HepG2 (cell line): ENCODE measurements around the gene WFDC12. TPM values are rescaled to one million over a fixed set of nuclear protein-coding genes. Genes with fewer than 3 reads are reported as not detected.

ENCODE experiments used
- ATAC-seq: fragments of 200-7000 bp; cut with Tn5 transposase; 3 replicates; pipeline ENCODE4 v1.9.1; 2020; ENCODE audit warnings: mild to moderate bottlenecking, moderate library complexity
- BruUV-seq: library from RNA; stranded (reverse); fragments of 400-500 nt; replicated peaks from 2 replicates; lab custom pipeline; 2021; lab: Mats Ljungman, UMichigan
- CTCF ChIA-PET: fragments of 300-600 bp; formaldehyde crosslinking; extraction: SDS; loops from one replicate; lab custom pipeline; 2021; ENCODE audit warnings: low total read pairs, inconsistent platforms, low intra/inter-chr PET ratio; lab: Yijun Ruan, JAX
- POLR2A ChIA-PET: fragments of 350-600 bp; sonication (Branson Sonifier 250); formaldehyde crosslinking; loops from one replicate; lab custom pipeline; 2020; ENCODE audit warnings: antibody characterized with exemption, inconsistent platforms; lab: Yijun Ruan, JAX
- DNase-seq: peaks from one replicate; pipeline ENCODE4 v3.0.0-alpha.2; 2015; ENCODE audit warnings: low spot score
- FAIRE-seq: peaks from 3 replicates; lab custom pipeline; 2011; peaks lifted over from hg19 to GRCh38; lab: Jason Lieb, UNC
- H2AFZ ChIP-seq: one replicate; pipeline ENCODE4 v1.6.1; 2011; ENCODE audit warnings: low read length, inconsistent platforms
- H3K27ac ChIP-seq: fragments of 300-600 bp; 3 replicates; pipeline ENCODE4 v1.8.0; 2011; ENCODE audit warnings: mixed run types, mild to moderate bottlenecking, mixed read lengths, low read length, inconsistent platforms; ENCODE audit not compliant: insufficient read depth; ENCODE audit errors: extremely low read length
- H3K27me3 ChIP-seq, 2 experiments: fragments of 200-600 bp in 1 of 2; 2 replicates in 1 of 2; 3 replicates in 1 of 2; pipeline versions ENCODE4 v1.6.0 to v1.8.0; 2011; ENCODE audit warnings: low read length in 2 of 2, mild to moderate bottlenecking in 2 of 2, moderate library complexity in 2 of 2, inconsistent platforms in 1 of 2; ENCODE audit not compliant: insufficient read depth in 2 of 2, control insufficient read depth in 1 of 2
- H3K36me3 ChIP-seq, 2 experiments: fragments of 200-600 bp in 1 of 2; replicated peaks in 1 of 2; 2 replicates in 1 of 2; 3 replicates in 1 of 2; pipeline versions ENCODE4 v1.5.1 to v1.8.0; 2011; ENCODE audit warnings: low read length in 2 of 2, inconsistent platforms in 1 of 2; ENCODE audit not compliant: insufficient read depth in 2 of 2, control insufficient read depth in 1 of 2
- H3K4me1 ChIP-seq: 2 replicates; pipeline ENCODE4 v1.5.1; 2012; ENCODE audit warnings: low read length, inconsistent platforms; ENCODE audit not compliant: insufficient read depth
- H3K4me2 ChIP-seq: 2 replicates; pipeline ENCODE4 v1.6.0; 2011; ENCODE audit warnings: low read depth, low read length, inconsistent platforms
- H3K4me3 ChIP-seq, 3 experiments: fragments of 200-600 bp in 1 of 3; sonication (generic), shearing (Covaris generic) in 1 of 3; replicated peaks in 1 of 3; 2 replicates each; pipeline ENCODE4 v1.5.1; 2011 to 2016; ENCODE audit warnings: low read length in 3 of 3, inconsistent platforms in 2 of 3, low read depth in 2 of 3, mild to moderate bottlenecking in 2 of 3, control low read depth in 1 of 3, mixed read lengths in 1 of 3; ENCODE audit not compliant: insufficient read depth in 1 of 3
- H3K79me2 ChIP-seq: one replicate; pipeline ENCODE4 v1.6.1; 2011; ENCODE audit warnings: low read length, inconsistent platforms; ENCODE audit not compliant: insufficient read depth
- H3K9ac ChIP-seq: 2 replicates; pipeline ENCODE4 v1.6.0; 2011; ENCODE audit warnings: mild to moderate bottlenecking, low read depth, low read length, inconsistent platforms; ENCODE audit not compliant: insufficient read depth
- H3K9me3 ChIP-seq: 2 replicates; pipeline ENCODE4 v1.5.1; 2012; ENCODE audit warnings: mild to moderate bottlenecking, low read length
- H4K20me1 ChIP-seq: 2 replicates; pipeline ENCODE4 v1.6.0; 2011; ENCODE audit warnings: inconsistent platforms, mild to moderate bottlenecking, low read length, moderate library complexity; ENCODE audit not compliant: insufficient read depth
- HNF4A ChIP-seq: sonication (generic); formaldehyde crosslinking; IDR thresholded peaks from 2 replicates; pipeline ENCODE4 v1.4.0; 2020; ENCODE audit warnings: missing genetic modification reagents
- HNF4G ChIP-seq, 2 experiments: sonication (generic) in 1 of 2; formaldehyde crosslinking in 1 of 2; IDR thresholded peaks; 2 replicates each; pipeline versions ENCODE4 v1.4.0 to v1.6.1; 2011 to 2020; ENCODE audit warnings: borderline replicate concordance in 2 of 2, low read depth in 2 of 2, mild to moderate bottlenecking in 2 of 2, low read length in 1 of 2, missing genetic modification reagents in 1 of 2, moderate library complexity in 1 of 2
- NCOR1 ChIP-seq: fragments of 200-600 bp; sonication (generic); IDR thresholded peaks from 2 replicates; pipeline ENCODE4 v1.7.0; 2017; ENCODE audit warnings: antibody characterized with exemption, low read length, borderline replicate concordance
- NRL ChIP-seq: sonication (generic); formaldehyde crosslinking; IDR thresholded peaks from 2 replicates; pipeline ENCODE4 v1.5.0; 2020; ENCODE audit warnings: missing genetic modification reagents, mild to moderate bottlenecking, moderate library complexity, borderline replicate concordance
- PATZ1 ChIP-seq: sonication (generic); formaldehyde crosslinking; IDR thresholded peaks from 2 replicates; pipeline ENCODE4 v1.4.0; 2020; ENCODE audit warnings: missing genetic modification reagents
- REST ChIP-seq, 2 experiments: IDR thresholded peaks; 2 replicates each; pipeline ENCODE4 v1.6.1; 2011 to 2012; ENCODE audit warnings: low read length in 2 of 2, borderline replicate concordance in 1 of 2, low read depth in 1 of 2, mild to moderate bottlenecking in 1 of 2, moderate library complexity in 1 of 2
- SNAI1 ChIP-seq: sonication (generic); formaldehyde crosslinking; IDR thresholded peaks from 2 replicates; pipeline ENCODE4 v1.5.0; 2020; ENCODE audit warnings: mild to moderate bottlenecking, missing genetic modification reagents, borderline replicate concordance
- SYNCRIP ChIP-seq: fragments of 200-400 bp; formaldehyde crosslinking; IDR thresholded peaks from 2 replicates; pipeline ENCODE4 v1.6.1; 2018; ENCODE audit warnings: mild to moderate bottlenecking, low read depth, low read length; ENCODE audit not compliant: insufficient read depth
- ZNF18 ChIP-seq: sonication (generic); formaldehyde crosslinking; IDR thresholded peaks from 2 replicates; pipeline ENCODE4 v1.8.0; 2022; ENCODE audit warnings: mild to moderate bottlenecking, missing genetic modification reagents; ENCODE audit not compliant: insufficient replicate concordance
- ZNF652 ChIP-seq: IDR thresholded peaks from 2 replicates; pipeline ENCODE4 v1.6.1; 2016; ENCODE audit warnings: low read depth, borderline replicate concordance
- WGBS: methylation state at CpG from one replicate; pipeline ENCODE4 v1.1.6; 2017; ENCODE audit warnings: low lambda C conversion rate; 5-methylcytosine and 5-hydroxymethylcytosine counted together
- in situ Hi-C: cut with HindIII; loops from 2 replicates; pipeline ENCODE4 v1.10.0; 2017; ENCODE audit warnings: low pct_unique_long_range_greater_than_20kb; ENCODE audit not compliant: extremely low pct_ligation_motif_present
- intact Hi-C: fragments of 100-400 bp; cut with micrococcal nuclease; formaldehyde crosslinking; loops from one replicate; pipeline ENCODE4 v1.10.0; 2022; ENCODE audit not compliant: unreplicated experiment
- polyA plus RNA-seq, 8 experiments: library from polyadenylated mRNA; depleted of rRNA in 3 of 8; stranded (reverse) in 7 of 8; unstranded in 1 of 8; fragments of >200 nt; fragmentation: Illumina TruSeq in 4 of 8; extraction: Trizol in 4 of 8; gene quantifications; 2 replicates each; pipeline versions ENCODE4 v1.2.1 to v1.2.3, GENCODE V29; 2011 to 2016; ENCODE audit warnings: low read depth in 4 of 8, missing spikeins in 1 of 8, mixed read lengths in 1 of 8; ENCODE audit not compliant: insufficient read depth in 1 of 8
- total RNA-seq, 5 experiments: library from RNA; depleted of rRNA; stranded (reverse); fragments of >200 nt; fragmentation: Illumina TruSeq; extraction: Trizol; gene quantifications; 2 replicates each; pipeline ENCODE4 v1.2.3, GENCODE V29; 2016; ENCODE audit warnings: low read depth in 1 of 5

The WFDC12 gene
- total and polyA plus RNA-seq, 2 of the 13 experiments (the other 11 are each of a cell fraction or from before 2014, with no cell fraction given): not detected

GRCh38 chr20:45110301-45110700, 14.0 kb downstream of the WFDC12 start (continued):
- no peak for TF ChIP-seq ZNF18 (CRISPR knock-in tag)

- H3K36me3 ChIP-seq: no peaks in the 10 kb centered on the region
- H4K20me1 ChIP-seq: no peaks in the 10 kb centered on the region
- no peak overlapping the region for H3K27ac ChIP-seq
- peak overlapping the region; percentile 22; the same call in 1 of the 2 replicates for H3K4me2 ChIP-seq
- ChIA-PET POLR2A (no interaction called here), CTCF (interaction anchor here (0.7 kb wide), 1 partner anchor 29 kb away, joined by 3 read pairs; no protein-coding TSS in a partner anchor)
- H3K4me3 ChIP-seq: no peak overlapping the region
- intact Hi-C loops (loop anchor here (5.0 kb wide), 1 partner anchor 97 kb away; no protein-coding TSS in a partner anchor), in situ Hi-C loops (no loop called here)
- peaks cover 3 to 24% of the 10 kb centered on the region in 2 experiments; a peak in 2 of 5 replicates for H3K27me3 ChIP-seq
- no peak overlapping the region for H3K9ac ChIP-seq
- 4% methylated on average over 8 of the region's 8 CpGs for WGBS
- ATAC-seq (peak; percentile 69), DNase-seq (peak; percentile 22), FAIRE-seq (no peak)
- no peak overlapping the region for H2AFZ ChIP-seq
- H3K9me3 ChIP-seq: no peaks in the 10 kb centered on the region
- H3K4me1 ChIP-seq: peaks cover 10% of the 10 kb centered on the region
- BruUV-seq: no TSS peak
- H3K79me2 ChIP-seq: no peaks in the 10 kb centered on the region
- no peak for TF ChIP-seq NCOR1
- TF ChIP-seq SNAI1 (CRISPR knock-in tag): no peak
- 0 out of 4 replicates have a peak, but pooled peaks of 1 of the 2 experiments have one; percentile 31 for TF ChIP-seq REST (IDR thresholded peaks at IDR 0.05; ENCODE audit: borderline replicate concordance in 1 of 2, low read depth in 1 of 2, low read length in 2 of 2)
- no peak for TF ChIP-seq NRL (CRISPR knock-in tag)
- TF ChIP-seq PATZ1 (CRISPR knock-in tag): 0 out of 2 replicates have a peak, but pooled peaks have one; percentile 7
- peak; percentile 74 for TF ChIP-seq HNF4A (CRISPR knock-in tag)
- no peak for TF ChIP-seq SYNCRIP
- TF ChIP-seq ZNF652: peak; percentile 49; the same call in 1 of the 2 replicates
- TF ChIP-seq HNF4G (IDR thresholded peaks at IDR 0.05; ENCODE audit: borderline replicate concordance, low read depth, low read length): peak; percentile 27; the same call in 1 of the 2 replicates
- 0 out of 2 replicates have a peak, but pooled peaks have one; percentile 16 for TF ChIP-seq HNF4G (CRISPR knock-in tag; IDR thresholded peaks at IDR 0.05; ENCODE audit: borderline replicate concordance, low read depth)
Measured at GRCh38 chr20:45109634-45110033, 14.6 kb downstream of the WFDC12 start.
